ENCODE measurements around the gene RAB11A.

DNA sequence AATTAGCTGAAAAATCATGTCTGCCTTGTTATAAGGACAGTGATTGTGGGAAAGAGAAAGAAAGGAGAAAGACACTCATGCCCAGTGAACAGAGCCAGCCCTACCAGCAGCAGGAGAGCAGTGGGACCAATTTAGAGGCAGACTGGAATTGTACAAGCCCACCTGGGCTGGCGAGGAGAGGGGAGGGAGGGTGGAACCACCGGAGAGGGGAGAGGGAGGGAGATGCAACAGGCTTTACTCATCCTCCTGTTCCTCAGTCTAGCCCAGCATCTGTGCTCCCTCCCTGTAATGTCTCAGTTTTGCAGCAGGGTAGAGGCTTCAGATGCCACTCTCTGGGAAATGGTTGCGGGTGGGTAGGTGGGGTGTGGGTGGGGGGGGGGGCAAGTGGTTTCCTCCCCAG, 54.7 kb downstream of the RAB11A start:
- TF ChIP-seq, protein P1, sequence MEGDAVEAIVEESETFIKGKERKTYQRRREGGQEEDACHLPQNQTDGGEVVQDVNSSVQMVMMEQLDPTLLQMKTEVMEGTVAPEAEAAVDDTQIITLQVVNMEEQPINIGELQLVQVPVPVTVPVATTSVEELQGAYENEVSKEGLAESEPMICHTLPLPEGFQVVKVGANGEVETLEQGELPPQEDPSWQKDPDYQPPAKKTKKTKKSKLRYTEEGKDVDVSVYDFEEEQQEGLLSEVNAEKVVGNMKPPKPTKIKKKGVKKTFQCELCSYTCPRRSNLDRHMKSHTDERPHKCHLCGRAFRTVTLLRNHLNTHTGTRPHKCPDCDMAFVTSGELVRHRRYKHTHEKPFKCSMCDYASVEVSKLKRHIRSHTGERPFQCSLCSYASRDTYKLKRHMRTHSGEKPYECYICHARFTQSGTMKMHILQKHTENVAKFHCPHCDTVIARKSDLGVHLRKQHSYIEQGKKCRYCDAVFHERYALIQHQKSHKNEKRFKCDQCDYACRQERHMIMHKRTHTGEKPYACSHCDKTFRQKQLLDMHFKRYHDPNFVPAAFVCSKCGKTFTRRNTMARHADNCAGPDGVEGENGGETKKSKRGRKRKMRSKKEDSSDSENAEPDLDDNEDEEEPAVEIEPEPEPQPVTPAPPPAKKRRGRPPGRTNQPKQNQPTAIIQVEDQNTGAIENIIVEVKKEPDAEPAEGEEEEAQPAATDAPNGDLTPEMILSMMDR (IDR thresholded peaks at IDR 0.05): no peak
- TF ChIP-seq POLR2AphosphoS5 (IDR thresholded peaks at IDR 0.05): no peak
- no peak for TF ChIP-seq POLR2A (IDR thresholded peaks at IDR 0.05)

All from prostate gland (tissue), 2 donors.